Astrocyte of the cerebellum (primary cell): ENCODE measurements around the gene WWOX.

Experiments
- DNase-seq: peaks from one replicate; pipeline ENCODE4 v3.0.0-alpha.2; 2011; ENCODE audit warnings: low read depth
- H3K4me3 ChIP-seq: 2 replicates; pipeline ENCODE4 v1.5.1; 2011; ENCODE audit warnings: mild to moderate bottlenecking, low read depth, low read length, moderate library complexity
- CTCF ChIP-seq: IDR thresholded peaks from 2 replicates; pipeline ENCODE4 v1.5.1; 2012; ENCODE audit warnings: low read length, low read depth, moderate library complexity, mild to moderate bottlenecking; ENCODE audit errors: missing control alignments
- in situ Hi-C: cut with HindIII; loops from 2 replicates; pipeline ENCODE4 v1.10.0; 2017; ENCODE audit warnings: low sequenced_read_pairs

The WWOX gene

GRCh38 chr16:78693496-78693895 lies 594.0 kb downstream of the WWOX start:
- no peak for TF ChIP-seq CTCF
- no peak for DNase-seq
- in situ Hi-C loops: no loop called here
- no peak overlapping the region for H3K4me3 ChIP-seq

GRCh38 chr16:78694414-78694813 lies 595.0 kb downstream of the WWOX start:
- TF ChIP-seq CTCF: no peak
- in situ Hi-C loops: no loop called here
- no peak overlapping the region for H3K4me3 ChIP-seq
- DNase-seq: no peak

- in situ Hi-C loops: no loop called here
- no peak for TF ChIP-seq CTCF
- H3K4me3 ChIP-seq: no peak overlapping the region
- no peak for DNase-seq
These were observed 595.9 kb downstream of the WWOX start for GRCh38 chr16:78695391-78695790.

- no peak for TF ChIP-seq CTCF
- H3K4me3 ChIP-seq: no peak overlapping the region
- in situ Hi-C loops: no loop called here
- no peak for DNase-seq
These were observed 597.3 kb downstream of the WWOX start for GRCh38 chr16:78696797-78697196.

GRCh38 chr16:78697426-78697825 lies 598.0 kb downstream of the WWOX start:
- no peak for DNase-seq
- H3K4me3 ChIP-seq: no peak overlapping the region
- in situ Hi-C loops: no loop called here
- no peak for TF ChIP-seq CTCF

- in situ Hi-C loops: no loop called here
- no peak for TF ChIP-seq CTCF
- H3K4me3 ChIP-seq: no peak overlapping the region
- no peak for DNase-seq
These were observed 604.5 kb downstream of the WWOX start for GRCh38 chr16:78703936-78704335.

- H3K4me3 ChIP-seq: no peak overlapping the region
- in situ Hi-C loops: no loop called here
- DNase-seq: no peak
- no peak for TF ChIP-seq CTCF
These were observed 605.0 kb downstream of the WWOX start for GRCh38 chr16:78704416-78704815.
